GM18870 (cell line): Measurements from ENCODE around the gene NLRP6.
A peak's percentile ranks its signal among the peaks of the same experiment; 100 is the strongest.
"Not testable (repeated sequence)": the region's sequence is repeated elsewhere in the genome, so short reads cannot be mapped to it uniquely, and the experiment has no call there.

Experiments
- ATAC-seq: cut with Tn5 transposase; IDR thresholded peaks from one replicate; pipeline ENCODE4 v1.9.1; 2021; ENCODE audit warnings: moderate library complexity; ENCODE audit not compliant: unreplicated experiment

The NLRP6 gene

DNA sequence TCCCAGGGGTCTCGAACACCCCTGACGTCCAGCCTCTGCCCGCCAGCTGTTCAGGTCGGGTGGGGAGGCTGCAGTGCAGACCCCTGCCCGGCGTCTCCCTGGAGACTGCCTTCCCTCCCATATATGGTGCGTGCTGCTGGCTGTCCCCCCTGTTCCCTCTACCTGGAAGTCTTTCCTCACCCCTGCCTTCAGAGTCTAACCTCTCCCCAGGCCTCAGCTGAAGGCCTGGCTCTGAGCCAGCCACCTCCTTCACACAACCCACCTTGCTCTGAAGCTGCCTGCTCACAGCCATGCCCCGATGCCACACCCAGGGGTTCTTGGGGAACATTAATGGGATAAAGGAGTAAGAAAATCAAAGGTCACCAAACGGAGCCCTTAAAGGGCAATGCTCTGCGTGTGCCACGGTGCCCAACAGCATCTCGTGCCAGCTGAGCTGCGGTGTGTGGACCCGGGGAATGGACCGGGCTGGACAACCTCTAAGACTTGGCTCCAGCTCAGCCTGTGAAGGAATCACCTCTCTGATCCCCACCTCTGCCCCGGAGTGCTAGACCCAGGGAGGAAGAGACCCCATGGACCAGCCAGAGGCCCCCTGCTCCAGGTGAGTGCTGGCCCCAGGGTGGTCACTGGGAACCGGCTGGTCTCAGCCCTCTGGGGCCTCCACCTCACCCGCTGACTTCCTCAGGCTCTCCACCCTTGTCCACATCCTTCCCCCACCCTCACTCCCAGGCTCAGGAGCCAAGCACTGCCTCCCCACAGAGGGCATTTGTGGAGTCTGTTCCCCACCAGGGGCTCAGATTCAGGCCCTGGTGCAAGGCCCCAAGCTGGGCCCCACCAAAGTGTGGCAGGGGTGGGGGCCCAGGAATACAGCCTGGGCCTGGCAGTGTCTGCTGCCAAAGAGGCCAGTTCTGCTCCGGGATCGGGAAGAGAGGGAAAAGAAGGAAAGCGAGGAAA, at the start of gene NLRP6:
TSS of gene NLRP6 (plus strand) at position 407 of the 951 bp plus-strand sequence. CDS start at position 570, 163 bp downstream.
- no peak for ATAC-seq

DNA sequence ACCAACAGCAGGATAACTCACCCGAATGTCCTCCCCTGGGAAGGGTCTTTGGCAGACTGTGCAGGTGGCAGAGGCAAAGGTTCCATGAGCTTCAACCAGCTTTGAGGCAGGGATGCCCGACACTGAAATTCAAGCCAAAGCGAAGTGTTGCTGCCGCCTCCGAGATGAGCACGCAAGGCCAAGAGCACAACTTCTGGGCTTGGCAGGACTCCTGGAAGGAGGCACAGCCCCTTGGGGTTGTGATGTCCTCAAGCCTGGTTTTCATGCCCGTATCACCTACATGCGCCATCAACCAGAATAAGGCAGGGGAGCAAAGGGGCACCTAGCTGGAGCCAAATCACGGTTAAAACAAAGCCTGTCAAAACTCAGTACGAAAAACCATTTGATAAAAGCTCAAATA, 47.8 kb upstream of the NLRP6 start:
- no peak for ATAC-seq

DNA sequence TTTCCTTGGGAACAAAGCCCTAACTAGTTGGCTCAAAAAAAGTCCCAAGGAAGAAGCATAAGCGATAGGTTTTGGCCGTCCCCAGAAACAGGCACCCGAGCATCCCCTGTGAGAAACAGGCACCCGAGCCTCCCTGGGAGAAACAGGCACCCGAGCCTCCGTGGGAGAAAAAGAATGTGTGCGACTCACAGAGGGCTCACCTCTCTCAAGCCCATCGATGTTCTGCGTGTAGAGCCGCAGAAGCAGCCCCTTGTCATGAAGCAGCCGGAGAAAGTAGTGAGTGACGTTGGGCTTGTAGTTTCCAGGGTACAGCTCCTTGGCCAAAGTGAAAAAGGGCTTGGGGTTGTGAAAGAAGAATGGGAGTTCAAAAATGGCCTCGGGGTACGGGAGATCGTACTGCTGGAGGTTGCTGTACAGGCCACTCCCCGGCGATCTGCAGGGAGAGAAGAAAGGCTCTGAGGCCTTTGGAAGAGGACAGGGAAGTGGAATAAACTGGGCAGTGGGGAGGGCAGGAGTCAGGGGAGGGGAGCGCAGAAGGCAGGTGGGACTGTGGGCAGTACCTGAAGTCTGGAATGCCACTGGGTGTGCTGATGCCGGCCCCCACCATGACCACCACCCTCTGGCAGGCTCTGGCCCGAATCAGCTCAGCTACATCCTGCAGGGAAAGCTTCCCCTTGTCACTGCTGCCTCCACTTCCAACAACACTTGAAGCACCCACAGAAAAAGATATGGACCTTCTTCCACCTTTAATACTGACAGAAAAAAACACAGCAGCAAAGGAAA, 45.2 kb upstream of the NLRP6 start:
- ATAC-seq: no peak

DNA sequence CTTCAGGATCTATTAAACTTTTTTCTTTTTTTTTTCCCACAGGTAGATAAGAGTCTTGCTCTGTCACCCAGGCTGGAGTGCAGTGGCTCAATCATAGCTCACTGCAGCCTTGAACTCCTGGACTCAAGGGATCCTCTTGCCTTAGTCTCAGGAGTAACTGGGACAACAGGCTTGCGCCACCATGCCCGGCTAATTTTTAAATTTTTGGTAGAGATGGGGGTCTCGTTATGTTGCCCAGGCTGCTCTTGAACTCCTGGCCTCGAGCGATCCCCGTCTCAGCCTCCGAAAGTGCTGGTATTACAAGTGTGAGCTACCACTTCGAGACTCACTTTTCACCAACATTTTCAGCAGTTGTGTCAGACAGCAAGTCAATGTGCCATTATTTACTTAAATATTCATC, 43.0 kb upstream of the NLRP6 start:
- ATAC-seq: no peak

DNA sequence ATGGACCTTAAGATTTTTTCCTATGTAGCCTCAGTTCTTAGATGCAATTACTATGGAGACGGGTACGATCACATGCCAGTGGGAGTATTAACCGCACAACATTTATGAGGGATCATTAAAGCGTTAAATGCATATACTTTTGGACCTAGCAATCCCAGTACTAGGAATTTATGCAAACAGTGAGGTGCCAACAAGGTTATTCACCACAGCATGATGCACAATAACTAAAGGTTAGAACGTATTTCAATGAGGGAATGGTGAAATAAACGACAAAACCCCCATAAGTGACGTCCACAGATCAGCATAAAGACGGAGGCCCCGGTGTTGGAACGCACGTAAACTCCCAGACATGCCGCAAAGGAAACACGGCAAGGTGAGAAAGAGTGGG, 42.6 kb upstream of the NLRP6 start:
- no peak for ATAC-seq

DNA sequence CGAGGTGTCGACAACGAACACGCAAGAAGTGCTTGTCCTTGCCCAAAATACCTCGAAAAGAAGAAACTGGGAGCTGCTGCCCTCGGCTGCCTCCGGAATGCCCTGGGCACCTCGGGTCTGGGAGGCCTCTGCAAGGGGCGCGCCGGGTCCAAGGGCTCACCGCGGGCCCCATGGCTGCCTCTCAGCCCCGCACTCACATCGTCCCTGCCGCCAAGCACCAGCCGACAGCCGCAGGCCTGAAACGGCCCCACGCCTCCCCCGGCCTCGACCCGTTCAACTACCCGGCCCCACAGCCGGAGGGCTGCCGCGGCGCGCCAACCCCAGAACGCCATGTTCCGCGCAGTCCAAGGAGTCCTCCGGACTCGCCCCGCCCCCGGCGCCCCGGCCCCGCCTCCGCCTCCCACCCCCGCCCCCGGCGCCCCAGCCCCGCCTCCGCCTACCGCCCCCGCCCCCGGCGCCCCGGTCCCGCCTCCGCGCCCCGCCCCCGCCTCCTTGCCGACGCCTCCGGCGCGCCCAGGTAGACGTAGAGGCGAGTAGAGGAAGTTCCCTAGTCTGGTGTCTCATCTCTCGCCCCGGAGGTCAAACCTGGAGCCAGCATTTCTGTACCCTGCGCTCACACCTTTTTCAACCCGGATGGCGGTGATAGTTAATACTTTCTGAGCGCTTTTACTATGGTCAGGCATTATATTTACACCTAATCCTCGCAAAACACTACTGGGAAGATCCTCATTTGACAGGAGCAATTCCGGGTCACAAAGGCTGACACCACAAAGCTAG, 42.0 kb upstream of the NLRP6 start, which contains the start of gene SIRT3:
TSS of gene SIRT3 (minus strand) at position 346 of the 777 bp plus-strand sequence. CDS start at position 332, 14 bp downstream.
- peak; percentile 77 for ATAC-seq

DNA sequence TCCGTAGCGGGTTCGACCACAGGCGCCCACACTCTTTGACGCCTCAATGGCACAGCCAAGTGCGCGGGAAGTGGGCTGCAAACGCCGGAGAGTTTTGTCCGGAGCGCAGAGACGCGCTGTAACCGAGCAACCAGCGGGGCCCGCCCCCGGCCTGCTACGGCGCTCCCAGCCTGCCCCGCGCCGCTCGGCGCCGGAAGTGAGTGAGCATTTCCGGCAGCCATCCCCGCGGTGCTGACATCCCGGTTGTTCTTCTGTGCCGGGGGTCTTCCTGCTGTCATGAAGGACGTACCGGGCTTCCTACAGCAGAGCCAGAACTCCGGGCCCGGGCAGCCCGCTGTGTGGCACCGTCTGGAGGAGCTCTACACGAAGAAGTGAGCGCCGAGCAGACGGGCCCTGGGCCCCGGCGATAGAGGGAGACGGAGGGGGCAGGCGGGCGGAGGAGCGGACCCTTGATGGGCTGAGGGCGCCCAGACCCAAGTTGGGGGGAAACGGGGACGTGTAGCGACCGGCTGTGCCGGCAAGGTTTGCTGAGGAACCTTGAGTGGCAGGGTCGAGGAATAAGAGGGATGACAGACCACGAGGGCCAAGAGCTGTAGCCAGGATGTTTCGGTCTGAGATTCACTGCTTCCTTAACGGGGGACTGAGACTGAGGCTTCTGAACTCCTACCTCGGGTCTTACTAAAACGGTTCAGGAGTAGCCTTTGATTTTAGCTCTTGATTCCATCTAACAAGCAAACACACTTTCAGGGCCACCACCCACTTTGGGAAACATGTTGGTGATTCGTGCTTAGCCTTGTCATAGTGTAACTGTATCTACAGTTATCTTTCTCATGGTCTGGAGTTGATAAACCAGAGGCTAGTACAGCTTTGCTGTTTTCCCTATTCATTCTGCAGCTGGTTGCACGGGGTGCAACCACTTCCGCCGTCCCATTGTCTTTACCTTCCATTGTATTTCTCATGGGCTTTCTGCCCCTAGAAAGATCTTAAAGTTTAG, 41.1 kb upstream of the NLRP6 start, which contains the start of gene PSMD13:
TSS of gene PSMD13 (plus strand) at position 203 of the 994 bp plus-strand sequence. CDS start at position 277, 74 bp downstream.
- peak; percentile 46 for ATAC-seq

DNA sequence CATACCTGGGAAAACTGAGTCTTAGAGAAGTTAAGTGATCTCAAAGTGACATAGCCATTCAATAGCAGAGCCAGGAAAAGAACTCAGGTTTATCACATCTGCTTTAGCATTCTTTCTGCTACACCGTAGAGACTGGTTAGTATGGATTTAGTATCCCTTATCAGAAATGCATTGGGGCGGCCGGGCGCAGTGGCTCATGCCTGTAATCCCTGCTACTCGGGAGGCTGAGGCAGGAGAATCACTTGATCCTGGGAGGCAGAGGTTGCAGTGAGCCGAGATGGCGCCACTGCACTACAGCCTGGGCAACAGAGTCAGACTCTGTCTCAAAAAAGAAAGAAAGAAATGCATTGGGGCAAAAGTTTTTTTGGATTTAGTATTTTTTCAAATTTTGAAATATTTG, 39.9 kb upstream of the NLRP6 start:
- ATAC-seq: not testable (repeated sequence)

DNA sequence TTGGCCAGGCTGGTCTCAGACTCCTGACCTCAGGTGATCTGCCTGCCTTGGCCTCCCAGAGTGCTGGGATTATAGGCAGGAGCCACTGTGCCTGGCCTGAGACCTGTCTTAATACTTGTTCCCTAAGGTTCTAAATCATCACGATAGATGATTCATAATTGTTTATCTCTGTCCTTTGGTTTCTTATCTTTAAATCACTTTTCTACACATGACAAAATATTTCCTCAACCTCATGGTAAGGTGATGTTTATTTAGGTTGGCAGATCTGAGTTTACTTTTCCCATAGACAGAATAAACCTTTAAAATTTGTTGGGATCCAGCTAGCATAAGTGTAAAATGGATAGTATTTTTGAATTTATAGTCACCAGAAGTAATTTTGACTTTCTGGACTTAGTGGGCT, 37.9 kb upstream of the NLRP6 start:
- no peak for ATAC-seq

DNA sequence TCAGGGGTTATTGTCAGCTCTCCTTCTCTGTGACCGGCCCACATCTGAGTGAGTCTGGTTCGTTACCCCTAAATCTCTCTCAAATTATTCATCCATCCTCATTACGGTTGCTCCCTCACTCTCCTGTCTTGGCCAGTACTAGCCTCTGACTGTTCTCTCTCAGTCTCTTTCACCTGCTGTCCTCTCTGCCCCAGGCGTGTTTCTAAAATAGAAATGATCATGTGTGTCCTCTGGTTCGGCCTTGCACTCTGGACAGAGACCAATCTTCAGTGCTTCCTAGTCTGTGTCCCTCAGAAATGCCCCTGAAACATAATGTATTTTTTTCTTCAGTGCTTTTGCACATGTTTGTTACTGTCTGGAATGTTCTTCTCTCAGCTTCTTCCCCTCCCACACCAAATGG, 36.6 kb upstream of the NLRP6 start:
- ATAC-seq: no peak

DNA sequence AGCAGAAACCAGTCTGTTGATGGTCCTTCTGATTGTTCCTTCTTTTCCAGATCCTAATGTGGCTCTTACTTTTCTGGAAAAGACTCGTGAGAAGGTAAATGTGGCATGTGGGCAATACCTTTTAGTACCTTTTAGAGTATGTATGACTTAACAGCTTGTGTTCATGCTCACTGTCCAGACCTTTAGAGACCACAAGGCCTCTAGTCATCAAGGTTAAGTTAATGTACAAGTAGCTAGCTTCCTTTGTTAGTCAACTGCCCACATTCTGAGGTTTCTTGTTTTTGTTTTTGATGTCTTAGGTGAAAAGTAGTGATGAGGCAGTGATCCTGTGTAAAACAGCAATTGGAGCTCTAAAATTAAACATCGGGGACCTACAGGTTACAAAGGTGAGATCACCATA, 33.8 kb upstream of the NLRP6 start:
- no peak for ATAC-seq

DNA sequence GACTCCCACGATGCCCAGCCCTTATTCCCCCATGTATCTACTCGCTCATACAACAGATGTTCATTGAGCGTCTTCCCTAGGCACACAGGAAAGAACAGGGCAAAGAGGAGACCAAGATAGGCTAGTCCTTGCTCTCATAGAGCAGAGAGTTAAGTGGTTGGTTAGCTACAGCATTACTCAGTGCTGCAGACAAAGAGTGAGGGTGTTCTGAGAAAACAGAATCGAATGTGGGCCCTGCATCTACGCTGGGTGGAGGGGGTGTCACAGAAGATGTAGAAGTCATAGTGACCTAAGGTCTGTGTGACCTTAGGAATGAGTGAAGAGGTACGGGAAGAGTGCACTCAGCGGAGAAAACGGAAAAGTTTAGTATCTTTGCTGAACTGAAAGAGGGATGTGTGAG, 29.1 kb upstream of the NLRP6 start:
- no peak for ATAC-seq

DNA sequence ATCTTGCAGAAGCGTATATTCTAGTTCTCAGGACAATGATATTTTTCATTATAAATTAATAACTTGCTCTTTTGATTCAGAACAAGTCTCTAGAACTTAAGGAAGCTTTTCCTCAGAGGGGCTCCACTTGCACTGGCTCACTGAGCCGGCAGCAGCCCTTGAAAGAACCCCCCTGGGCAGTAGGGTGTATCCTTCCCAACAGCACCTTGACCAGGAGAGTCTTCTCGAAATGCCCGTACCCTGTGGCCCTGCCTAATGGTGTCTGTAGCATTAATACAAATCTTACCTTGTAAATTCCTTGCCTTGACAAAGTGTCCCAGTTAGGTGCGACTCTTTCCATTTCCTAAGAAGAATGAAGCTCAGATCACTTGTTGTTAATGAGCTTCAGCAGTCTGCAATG, 27.9 kb upstream of the NLRP6 start:
- ATAC-seq: no peak

DNA sequence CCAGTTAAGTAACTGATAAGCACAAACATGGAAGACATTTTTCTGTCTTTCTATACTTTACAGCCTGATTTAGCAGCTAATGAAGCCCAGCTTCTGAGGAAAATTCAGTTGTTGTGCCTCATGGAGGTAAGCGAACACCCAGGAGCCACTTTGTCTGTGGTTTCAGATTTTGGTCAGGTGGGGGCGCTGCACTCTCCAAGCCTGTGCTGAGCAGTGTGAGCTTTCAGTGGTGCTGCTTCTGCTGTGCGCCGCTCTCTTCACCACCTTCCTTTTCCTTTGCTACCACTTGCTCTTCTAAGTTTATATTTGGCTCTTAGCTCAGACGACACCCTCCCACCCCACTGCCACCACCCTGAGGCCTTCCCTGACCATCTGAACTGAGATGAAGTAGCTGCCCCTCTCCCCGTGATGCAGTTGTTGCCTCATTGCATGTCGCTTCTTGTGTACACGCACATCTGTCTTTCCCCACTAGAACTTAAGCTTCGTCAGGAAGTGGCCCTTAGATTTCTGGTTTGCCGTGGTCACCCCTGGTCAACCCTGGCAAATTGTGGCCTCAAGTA, 27.4 kb upstream of the NLRP6 start:
- ATAC-seq: no peak

DNA sequence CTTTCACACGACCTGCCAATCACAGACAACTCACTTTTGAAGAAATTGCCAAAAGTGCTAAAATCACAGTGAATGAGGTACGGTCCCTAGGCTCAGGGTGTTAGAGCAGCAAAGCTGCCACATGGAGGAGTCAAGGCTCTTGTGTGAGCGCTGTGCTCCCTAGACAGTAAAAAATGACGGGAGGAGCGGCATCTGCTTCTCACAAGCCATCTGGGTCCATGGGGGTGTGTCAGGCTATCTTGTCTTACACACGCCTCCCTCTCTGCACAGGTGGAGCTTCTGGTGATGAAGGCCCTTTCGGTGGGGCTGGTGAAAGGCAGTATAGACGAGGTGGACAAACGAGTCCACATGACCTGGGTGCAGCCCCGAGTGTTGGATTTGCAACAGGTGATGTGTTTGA, 26.7 kb upstream of the NLRP6 start:
- ATAC-seq: no peak

DNA sequence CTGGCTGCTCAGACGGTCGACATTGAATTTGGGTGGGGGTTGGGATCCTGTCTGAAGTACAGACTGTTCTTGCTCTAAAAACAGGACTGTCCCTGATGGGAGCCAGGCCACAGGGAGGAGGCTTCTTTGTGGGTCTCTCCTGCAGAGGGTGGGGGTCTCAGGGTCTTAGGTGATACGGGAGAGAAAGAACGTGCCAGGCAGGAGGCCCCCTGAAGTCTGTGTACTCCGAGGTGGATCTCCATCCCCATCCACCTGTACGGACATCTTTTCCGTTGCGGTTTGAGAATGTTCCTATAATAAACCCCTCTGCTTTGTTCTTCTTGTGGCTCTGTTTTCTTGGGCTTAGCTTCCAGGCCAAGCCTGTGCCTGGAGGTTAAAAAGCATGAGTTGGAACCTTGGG, 25.5 kb upstream of the NLRP6 start:
- ATAC-seq: no peak

DNA sequence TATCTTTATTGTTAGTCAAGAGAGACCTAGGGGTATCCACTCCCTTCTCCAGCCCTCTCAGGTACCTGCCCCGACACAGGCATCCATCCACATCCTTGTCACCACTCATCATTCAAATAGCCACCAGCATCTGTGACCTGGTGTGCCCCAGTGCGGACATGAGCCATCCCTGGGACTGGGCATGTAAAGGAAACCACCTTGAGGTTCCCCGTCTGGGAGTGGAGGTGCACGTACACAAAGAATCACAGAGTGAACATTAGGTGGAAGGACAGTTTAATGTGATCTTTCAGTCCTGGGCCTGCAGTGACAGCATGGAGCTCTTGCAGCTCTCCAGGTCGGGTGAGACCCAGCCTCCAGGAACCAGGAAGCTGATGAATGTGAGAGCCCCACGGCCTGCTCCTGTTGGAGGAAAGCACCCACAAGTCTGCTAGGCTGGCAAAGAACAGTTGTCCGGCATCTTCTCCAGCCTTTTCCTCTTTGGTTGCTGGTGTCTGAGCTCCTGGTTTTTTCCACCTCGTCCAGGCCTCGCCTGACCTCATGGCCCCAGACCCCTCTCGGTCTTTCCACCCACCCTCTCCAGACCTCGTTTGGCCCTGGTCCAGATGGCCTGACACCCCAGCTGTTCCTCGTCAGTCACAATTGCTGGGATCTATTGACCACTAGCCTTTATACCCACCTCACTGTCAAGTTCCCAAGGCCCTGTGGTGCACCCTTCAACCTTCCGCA, 24.9 kb upstream of the NLRP6 start:
- no peak for ATAC-seq

DNA sequence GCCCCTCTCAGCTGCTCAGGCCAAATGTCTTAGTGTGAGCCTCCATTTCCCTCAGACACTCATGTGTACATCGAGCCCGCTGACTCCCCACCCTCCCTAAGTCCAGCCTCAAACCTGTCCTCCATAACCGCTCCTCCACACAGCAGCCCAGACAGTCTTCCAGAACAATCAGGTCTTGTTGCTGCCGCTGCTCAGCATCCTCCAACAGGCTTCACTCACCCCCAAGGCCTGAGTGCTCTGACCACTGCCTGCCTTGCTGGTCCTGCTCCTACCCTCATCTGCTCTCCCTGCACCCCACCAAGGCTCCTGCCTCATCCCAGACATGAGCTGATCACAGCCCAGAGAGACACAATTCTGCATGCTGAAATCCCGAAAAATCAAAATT, 24.3 kb upstream of the NLRP6 start:
- no peak for ATAC-seq

DNA sequence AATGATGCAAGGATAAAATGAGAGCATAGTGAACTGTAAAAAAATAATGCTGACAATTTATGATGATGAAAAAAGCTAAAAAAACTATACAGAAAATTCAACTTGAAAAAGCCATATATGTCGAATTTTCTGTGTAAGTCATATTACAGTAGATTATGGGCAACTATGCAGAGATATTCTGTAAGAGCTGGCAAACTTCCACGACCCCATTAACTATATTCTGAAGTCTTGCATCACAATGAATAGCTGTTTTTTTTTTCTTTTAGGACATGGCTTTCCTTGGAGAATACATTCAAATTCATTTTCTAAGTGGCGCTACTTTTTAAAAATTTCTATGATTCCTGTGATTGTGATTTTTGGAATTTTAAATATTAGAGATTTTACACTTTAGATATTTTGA, 23.0 kb upstream of the NLRP6 start:
- ATAC-seq: no peak
